GM12891 (cell line): Measurements from ENCODE around the gene PVR.
"Not testable (repeated sequence)": the region's sequence is repeated elsewhere in the genome, so short reads cannot be mapped to it uniquely, and the experiment has no call there.

Experiments
- POLR2A ChIP-seq: IDR thresholded peaks from 2 replicates; pipeline ENCODE4 v1.6.1; 2011; ENCODE audit warnings: low read depth, low read length, control low read depth
- POLR2AphosphoS5 ChIP-seq: IDR thresholded peaks from 2 replicates; pipeline ENCODE4 v1.6.1; 2011; ENCODE audit warnings: low read depth, low read length, control low read depth
- SPI1 ChIP-seq: IDR thresholded peaks from 2 replicates; pipeline ENCODE4 v1.6.1; 2011; ENCODE audit warnings: low read depth, low read length, control low read depth

DNA sequence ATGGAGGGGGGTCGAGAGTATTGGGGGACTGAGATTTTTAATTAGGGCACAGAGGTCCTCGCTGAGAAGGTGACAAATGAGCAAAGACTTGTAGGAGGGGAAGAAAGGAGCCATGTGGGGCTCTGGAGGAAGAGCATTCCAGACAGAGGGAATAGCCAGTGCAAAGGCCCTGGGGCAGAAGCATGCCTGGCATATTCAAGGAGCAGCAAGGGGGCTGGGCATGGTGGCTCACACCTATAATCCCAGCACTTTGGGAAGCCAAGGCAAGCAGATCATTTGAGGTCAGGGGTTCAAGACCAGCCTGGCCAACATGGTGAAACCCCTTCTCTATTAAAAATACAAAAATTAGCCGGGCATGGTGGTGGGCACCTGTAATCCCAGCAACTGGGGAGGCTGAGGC, 40.7 kb downstream of the PVR start:
- TF ChIP-seq POLR2AphosphoS5, POLR2A, SPI1: not testable (repeated sequence)
